HEK293 (cell line): ENCODE results near the gene BPHL.

Source experiments
- CTCF ChIA-PET: fragments of 350-600 bp; formaldehyde crosslinking; extraction: SDS; loops from one replicate; lab custom pipeline; 2021; ENCODE audit warnings: antibody characterized with exemption; lab: Yijun Ruan, JAX
- POLR2A ChIA-PET: fragments of 300-600 bp; formaldehyde crosslinking; extraction: SDS; loops from one replicate; lab custom pipeline; 2020; ENCODE audit warnings: antibody characterized with exemption, inconsistent platforms; lab: Yijun Ruan, JAX
- H3K27ac ChIP-seq: fragments of 200-500 bp; sonication (Bioruptor generic); 2 replicates; pipeline ENCODE4 v1.5.1; 2014; ENCODE audit warnings: low read depth, low read length, control low read depth, inconsistent platforms; ENCODE audit errors: extremely low read depth
- H3K36me3 ChIP-seq, 2 experiments: fragments of 200-500 bp in 1 of 2; sonication (Bioruptor generic) in 1 of 2; 1 replicate in 1 of 2; 2 replicates in 1 of 2; pipeline ENCODE4 v1.5.1; 2014 to 2017; ENCODE audit warnings: inconsistent platforms in 2 of 2, low read length in 2 of 2; ENCODE audit not compliant: control insufficient read depth in 2 of 2, insufficient read depth in 1 of 2
- H3K4me1 ChIP-seq: fragments of 200-500 bp; sonication (Bioruptor generic); 2 replicates; pipeline ENCODE4 v1.5.1; 2014; ENCODE audit warnings: mild to moderate bottlenecking, low read length, inconsistent platforms; ENCODE audit not compliant: control insufficient read depth, insufficient read depth
- H3K4me3 ChIP-seq: 2 replicates; pipeline ENCODE4 v1.5.1; 2011; ENCODE audit warnings: low read depth, mild to moderate bottlenecking, control low read depth, low read length, moderate library complexity
- H3K9me3 ChIP-seq: fragments of 200-500 bp; sonication (Bioruptor generic); 2 replicates; pipeline ENCODE4 v1.5.1; 2014; ENCODE audit warnings: low read depth, low read length, inconsistent platforms; ENCODE audit not compliant: control insufficient read depth, insufficient read depth
- CTCF ChIP-seq: fragments of 450-650 bp; formaldehyde crosslinking; IDR thresholded peaks from 2 replicates; pipeline ENCODE4 v1.5.1; 2016; ENCODE audit warnings: missing biosample characterization, missing genetic modification characterization
- ELK4 ChIP-seq: IDR thresholded peaks from 2 replicates; pipeline ENCODE4 v1.6.1; 2011; ENCODE audit warnings: mild to moderate bottlenecking, low read depth, low read length, borderline replicate concordance
- GLI2 ChIP-seq: fragments of 450-650 bp; formaldehyde crosslinking; IDR thresholded peaks from 2 replicates; pipeline ENCODE4; 2017; ENCODE audit warnings: missing biosample characterization, missing genetic modification characterization, low read depth, borderline replicate concordance
- REPIN1 ChIP-seq: fragments of 450-650 bp; formaldehyde crosslinking; IDR thresholded peaks from 2 replicates; pipeline ENCODE4 v1.5.1; 2017; ENCODE audit warnings: missing biosample characterization, missing genetic modification characterization, low read depth
- SCRT2 ChIP-seq: fragments of 450-650 bp; formaldehyde crosslinking; IDR thresholded peaks from 2 replicates; pipeline ENCODE4 v1.5.1; 2016; ENCODE audit warnings: missing biosample characterization, missing genetic modification characterization
- SP2 ChIP-seq: fragments of 450-650 bp; formaldehyde crosslinking; IDR thresholded peaks from 2 replicates; pipeline ENCODE4 v1.5.1; 2016; ENCODE audit warnings: missing biosample characterization, missing genetic modification characterization
- ZBTB17 ChIP-seq: fragments of 450-650 bp; formaldehyde crosslinking; IDR thresholded peaks from 2 replicates; pipeline ENCODE4 v1.5.1; 2016; ENCODE audit warnings: missing biosample characterization, missing genetic modification characterization
- ZNF10 ChIP-seq: fragments of 450-650 bp; formaldehyde crosslinking; IDR thresholded peaks from 2 replicates; pipeline ENCODE4 v1.5.1; 2017; ENCODE audit warnings: missing biosample characterization, missing genetic modification characterization
- ZNF112 ChIP-seq: fragments of 450-650 bp; formaldehyde crosslinking; IDR thresholded peaks from 2 replicates; pipeline ENCODE4 v1.5.0; 2017; ENCODE audit warnings: missing biosample characterization, missing genetic modification characterization
- ZNF202 ChIP-seq: fragments of 450-650 bp; formaldehyde crosslinking; IDR thresholded peaks from 2 replicates; pipeline ENCODE4 v1.5.1; 2016; ENCODE audit warnings: missing biosample characterization, missing genetic modification characterization, borderline replicate concordance
- ZNF280D ChIP-seq: fragments of 450-650 bp; formaldehyde crosslinking; IDR thresholded peaks from 2 replicates; pipeline ENCODE4 v1.5.1; 2016; ENCODE audit warnings: missing biosample characterization, missing genetic modification characterization
- ZNF324 ChIP-seq: fragments of 450-650 bp; formaldehyde crosslinking; IDR thresholded peaks from 2 replicates; pipeline ENCODE4 v1.5.1; 2016; ENCODE audit warnings: missing biosample characterization, missing genetic modification characterization
- ZNF513 ChIP-seq: fragments of 450-650 bp; IDR thresholded peaks from 2 replicates; pipeline ENCODE4 v1.5.1; 2018; ENCODE audit warnings: missing biosample characterization, missing genetic modification characterization
- ZNF776 ChIP-seq: fragments of 450-650 bp; formaldehyde crosslinking; IDR thresholded peaks from 2 replicates; pipeline ENCODE4 v1.5.0; 2017; ENCODE audit warnings: missing biosample characterization, missing genetic modification characterization, borderline replicate concordance
- ZNF791 ChIP-seq: fragments of 450-650 bp; formaldehyde crosslinking; IDR thresholded peaks from 2 replicates; pipeline ENCODE4 v1.5.1; 2016; ENCODE audit warnings: missing biosample characterization, missing genetic modification characterization
- ZNF843 ChIP-seq: fragments of 450-650 bp; formaldehyde crosslinking; IDR thresholded peaks from 2 replicates; pipeline ENCODE4 v1.5.1; 2016; ENCODE audit warnings: missing biosample characterization, missing genetic modification characterization

BPHL gene

DNA sequence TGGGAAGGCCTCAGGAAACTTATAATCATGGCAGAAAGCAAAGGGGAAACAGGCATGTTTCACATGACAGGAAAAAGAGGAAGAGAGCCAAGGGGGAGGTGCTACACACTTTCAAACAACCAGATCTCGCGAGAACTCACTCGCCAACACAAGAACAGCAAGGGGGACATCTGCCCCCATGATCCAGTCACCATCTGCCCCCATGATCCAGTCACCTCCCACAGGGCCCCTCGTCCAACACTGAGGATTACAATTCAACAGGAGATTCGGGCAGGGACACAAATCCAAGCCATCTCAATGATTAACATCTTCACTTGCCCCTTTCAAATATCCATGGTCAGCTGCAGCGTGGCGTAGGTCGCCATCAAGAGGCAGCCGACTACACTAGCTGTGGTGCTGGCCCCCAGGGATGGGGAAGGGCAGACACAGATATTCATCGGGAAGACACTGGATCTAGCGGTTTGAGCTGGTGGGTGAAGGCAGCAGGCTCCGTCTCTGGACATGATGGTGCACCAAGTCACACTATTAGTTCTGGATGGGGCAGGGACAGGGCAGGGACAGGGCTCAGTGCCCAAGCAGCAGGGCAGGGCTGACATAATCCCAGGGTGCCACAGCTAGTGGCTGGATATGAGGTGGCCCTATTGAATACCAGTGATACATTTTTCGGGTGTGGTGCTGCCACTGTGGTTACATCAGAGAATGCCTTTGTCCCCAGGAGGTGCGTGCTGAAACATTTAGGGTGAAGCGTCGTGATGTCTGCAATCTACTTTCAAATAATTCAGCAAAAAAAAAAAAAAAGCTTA is 77.4 kb downstream of the BPHL start:
- H3K36me3 ChIP-seq: no peaks in the 10 kb centered on the region
- no peak overlapping the region for H3K4me3 ChIP-seq
- no peaks in the 10 kb centered on the region for H3K9me3 ChIP-seq
- H3K4me1 ChIP-seq: no peaks in the 10 kb centered on the region
- POLR2A ChIA-PET: interaction anchor here (0.6 to 1.0 kb wide), 3 partner anchors 31 to 73 kb away, joined by 3 read pairs; partner anchors contain the start of gene TUBB2B
- TF ChIP-seq ZNF202 (tag by site-specific recombination): no peak
- TF ChIP-seq CTCF (tag by site-specific recombination): peak; percentile 15; the same call in 1 of the 2 replicates
- CTCF ChIA-PET: interaction anchor here (0.7 to 2.3 kb wide), 8 partner anchors 8 to 98 kb away, joined by 3 to 12 read pairs (median 3); no protein-coding TSS in a partner anchor
- no peak overlapping the region for H3K27ac ChIP-seq

DNA sequence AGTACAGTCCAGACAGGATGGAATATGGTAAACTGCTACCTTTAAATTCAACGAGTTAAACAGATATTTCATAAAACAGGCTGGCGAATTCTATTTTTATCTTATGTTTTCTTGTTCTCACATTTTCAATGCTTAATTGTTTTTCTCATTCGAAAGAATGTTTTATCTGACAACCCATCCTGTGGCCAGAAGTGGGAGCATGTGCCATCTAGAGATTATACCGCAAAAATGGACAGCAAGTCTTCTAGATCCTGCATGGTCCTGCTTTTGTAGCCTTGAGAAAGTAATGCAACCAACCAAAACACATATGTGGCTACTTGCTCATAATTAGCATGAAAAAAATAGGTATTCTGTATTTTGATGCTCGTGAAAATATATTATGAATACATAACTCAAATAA is 78.3 kb downstream of the BPHL start:
- no peak overlapping the region for H3K27ac ChIP-seq
- CTCF ChIA-PET: interaction anchor here (0.7 to 2.3 kb wide), 3 partner anchors 12 to 99 kb away, joined by 3 to 12 read pairs (median 4); no protein-coding TSS in a partner anchor
- no peak overlapping the region for H3K4me3 ChIP-seq
- TF ChIP-seq ZNF324 (no peak), ELK4 (no peak), ZNF10 (tag by site-specific recombination) (no peak), ZNF776 (tag by site-specific recombination) (no peak), ZNF791 (tag by site-specific recombination) (no peak), ZNF843 (tag by site-specific recombination) (no peak), SCRT2 (tag by site-specific recombination) (no peak), ZBTB17 (tag by site-specific recombination) (no peak), GLI2 (no peak), SP2 (tag by site-specific recombination) (no peak), ZNF513 (tag by site-specific recombination) (no peak), ZNF280D (tag by site-specific recombination) (no peak), ZNF112 (tag by site-specific recombination) (no peak), REPIN1 (no peak)
- H3K36me3 ChIP-seq: no peaks in the 10 kb centered on the region
- H3K4me1 ChIP-seq: no peaks in the 10 kb centered on the region
- POLR2A ChIA-PET: no interaction called here
- no peaks in the 10 kb centered on the region for H3K9me3 ChIP-seq
